ENCODE measurements around the gene MYCBP.

MYCBP gene

DNA sequence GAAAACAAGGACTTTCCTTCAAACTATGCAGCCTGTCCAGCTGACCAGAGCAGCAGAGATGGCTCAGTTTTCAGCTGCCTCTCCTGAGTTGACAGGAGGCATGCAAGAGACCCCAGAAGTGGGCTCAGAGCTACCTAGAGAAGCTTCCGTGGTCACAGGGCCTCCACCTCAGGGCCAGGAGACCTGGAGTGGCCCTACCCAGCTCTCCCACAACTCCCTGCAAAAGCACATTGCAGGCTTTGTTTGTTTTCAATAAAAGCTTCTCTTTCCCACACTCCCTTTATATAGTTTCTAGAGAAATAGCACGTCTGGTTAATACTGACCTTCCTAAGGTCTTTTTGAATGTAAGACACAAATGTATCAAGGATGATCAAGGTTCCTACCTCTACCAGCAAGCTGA is 53.6 kb downstream of the MYCBP start:
- DNase-seq (ENCODE audit: low spot score): no peak

DNA sequence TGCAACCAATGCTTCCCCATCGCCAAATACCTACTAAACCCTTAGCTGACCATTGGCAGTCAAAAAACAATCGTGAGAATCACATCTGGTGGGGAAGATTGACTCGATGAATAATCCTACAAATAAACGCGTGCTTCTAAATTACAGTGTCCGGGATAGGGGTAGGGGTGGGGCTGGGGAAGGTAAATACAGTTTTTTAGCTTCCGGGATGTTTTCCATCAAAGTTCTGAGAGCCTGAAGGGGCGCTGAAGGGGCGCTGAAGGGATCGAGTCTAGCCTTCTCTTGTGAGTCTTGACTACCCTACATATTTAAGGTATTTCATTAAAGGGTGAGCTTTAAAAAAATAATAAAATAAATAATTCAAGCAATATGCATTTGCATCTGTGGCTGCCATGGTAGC is 54.1 kb downstream of the MYCBP start:
- DNase-seq (ENCODE audit: low spot score): no peak

DNA sequence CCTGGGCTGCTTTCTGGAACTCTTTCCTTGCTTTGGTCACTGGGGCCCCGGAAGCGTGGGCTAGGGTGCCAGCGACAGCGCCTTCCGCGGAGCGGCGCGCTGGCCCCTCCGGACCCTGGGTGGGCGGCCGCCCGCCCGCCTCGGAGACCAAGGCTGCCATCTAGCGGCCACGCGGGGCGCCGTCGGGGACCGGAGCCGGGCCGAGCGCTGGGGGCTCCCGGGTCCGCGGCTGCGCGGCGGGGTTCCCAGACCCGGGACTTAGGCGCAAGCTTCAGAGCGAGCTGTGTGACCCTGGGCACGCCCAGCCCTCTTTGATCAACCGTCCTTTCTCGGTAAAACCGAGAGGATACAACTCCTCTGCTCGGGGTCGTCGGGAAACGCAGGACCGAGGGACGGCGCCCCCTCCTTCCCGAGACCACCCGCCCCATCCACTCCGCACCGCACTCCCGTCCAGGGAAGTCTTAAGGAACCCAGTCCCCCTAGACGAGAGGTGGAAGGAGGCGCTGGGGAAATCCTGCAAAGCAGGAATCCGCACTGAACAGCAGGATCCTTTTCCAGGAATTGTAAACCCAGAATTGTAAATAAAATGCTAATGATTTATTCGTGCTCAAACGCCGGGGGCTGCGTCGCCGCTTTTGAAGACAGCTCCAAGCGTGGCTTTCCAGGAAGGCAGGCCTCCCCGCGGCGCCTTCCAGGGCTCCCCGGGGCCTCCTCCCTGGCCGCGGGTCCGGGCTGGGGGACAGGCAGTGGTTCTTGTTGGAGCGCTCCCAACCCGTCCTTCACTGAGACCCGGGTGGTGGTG is 54.8 kb downstream of the MYCBP start:
- peak; percentile 80 for DNase-seq (ENCODE audit: low spot score)

DNA sequence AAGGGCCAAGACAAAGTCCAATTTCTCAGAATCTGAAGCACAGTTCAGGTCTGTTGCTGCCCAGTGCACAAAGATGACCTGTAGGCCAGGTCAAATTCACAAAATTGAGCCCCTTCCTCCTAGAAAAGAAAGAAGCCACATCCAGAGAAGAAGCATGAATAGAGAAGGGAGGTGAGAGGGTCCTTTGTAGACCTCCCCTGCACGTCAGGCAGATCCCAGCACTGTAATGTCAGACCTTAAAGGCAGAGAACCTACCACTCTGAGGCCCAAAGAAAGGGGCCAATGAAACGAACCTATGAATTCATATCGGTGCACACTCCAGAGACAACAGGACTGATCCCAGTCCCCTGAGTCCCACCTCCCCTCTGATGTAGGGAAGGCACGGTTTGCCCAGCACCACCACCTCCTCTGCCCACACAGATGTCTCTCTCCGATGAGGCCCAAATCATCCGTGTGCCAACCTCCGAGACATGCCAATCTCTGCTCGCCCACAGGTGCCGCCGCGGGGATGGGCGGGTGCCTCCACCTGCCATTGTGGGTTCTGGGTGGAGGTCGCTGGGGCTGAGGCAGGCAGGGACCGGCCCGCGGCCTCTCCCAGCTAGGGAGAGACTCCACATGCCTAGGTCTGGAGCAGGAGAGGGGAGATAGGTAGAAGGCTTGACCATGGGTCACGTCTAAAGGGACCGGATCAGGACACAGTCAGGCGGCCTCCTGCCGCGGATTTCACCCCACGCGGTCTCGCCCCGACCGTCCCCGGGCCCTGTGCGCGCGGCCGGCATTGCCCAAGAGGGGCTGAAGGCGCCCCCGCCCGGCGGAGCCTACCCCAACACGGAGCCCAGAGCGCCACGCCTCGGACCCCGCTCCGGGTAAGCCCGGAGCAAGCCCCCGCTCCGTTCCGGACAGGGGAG is 55.6 kb downstream of the MYCBP start:
- DNase-seq (ENCODE audit: low spot score): no peak

DNA sequence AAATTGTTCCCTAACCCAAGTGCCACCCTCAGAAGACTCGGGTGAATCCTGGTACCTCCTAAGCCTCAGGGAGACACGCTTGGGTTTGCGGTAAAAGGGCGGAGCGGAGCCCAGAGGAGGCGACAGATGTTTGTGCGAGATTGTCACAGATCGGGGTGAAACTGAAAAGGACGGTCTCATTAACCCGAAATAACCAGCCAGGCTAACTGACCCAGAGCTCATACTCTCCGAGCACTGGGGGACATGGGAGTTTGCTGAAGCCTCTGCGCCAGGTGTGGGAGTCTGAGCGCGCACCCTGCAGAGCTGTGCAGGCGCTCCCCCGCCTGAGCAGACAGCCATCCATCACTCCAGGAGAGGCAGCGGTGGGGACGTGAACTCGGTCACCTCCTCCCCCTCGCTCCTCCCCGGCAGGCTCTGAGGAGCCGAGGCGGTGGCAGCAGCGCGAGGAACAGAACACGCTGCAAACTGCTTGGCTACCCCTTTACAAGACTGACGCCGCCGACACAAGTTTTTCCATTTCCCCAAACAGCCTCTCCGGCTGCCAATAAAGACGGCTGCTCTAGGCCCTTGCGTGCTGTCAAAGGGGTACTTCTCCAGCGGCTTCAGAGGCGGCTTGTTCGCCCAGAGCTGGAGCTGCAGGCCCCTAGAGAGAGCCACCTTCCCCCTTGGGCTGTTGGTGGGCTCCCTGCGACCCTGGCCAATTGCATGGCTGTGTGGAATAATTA is 57.1 kb downstream of the MYCBP start:
- no peak for DNase-seq (ENCODE audit: low spot score)

DNA sequence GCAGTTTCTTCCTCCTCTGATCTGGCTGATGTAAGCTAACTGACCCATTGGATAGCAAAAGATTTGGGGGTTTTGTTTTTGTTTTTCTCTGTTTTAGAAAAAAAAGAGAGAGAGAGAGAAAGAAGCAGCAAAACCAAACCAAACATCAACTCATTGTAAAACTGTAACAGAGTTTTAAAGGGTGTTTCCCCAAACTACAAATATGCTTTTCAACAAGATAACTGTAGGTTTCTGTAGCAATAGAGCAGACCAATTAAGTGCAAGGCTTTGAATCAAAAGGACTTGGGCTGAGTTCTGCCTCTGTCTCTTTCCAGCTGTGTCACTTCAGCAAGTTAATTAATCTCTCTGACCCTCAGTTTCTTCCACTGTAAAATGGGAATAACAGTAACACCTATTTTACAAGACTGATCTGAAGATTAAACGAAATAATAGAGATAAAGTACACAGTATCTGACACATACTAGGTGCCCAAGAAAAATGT is 58.1 kb downstream of the MYCBP start:
- no peak for DNase-seq (ENCODE audit: low spot score)

DNA sequence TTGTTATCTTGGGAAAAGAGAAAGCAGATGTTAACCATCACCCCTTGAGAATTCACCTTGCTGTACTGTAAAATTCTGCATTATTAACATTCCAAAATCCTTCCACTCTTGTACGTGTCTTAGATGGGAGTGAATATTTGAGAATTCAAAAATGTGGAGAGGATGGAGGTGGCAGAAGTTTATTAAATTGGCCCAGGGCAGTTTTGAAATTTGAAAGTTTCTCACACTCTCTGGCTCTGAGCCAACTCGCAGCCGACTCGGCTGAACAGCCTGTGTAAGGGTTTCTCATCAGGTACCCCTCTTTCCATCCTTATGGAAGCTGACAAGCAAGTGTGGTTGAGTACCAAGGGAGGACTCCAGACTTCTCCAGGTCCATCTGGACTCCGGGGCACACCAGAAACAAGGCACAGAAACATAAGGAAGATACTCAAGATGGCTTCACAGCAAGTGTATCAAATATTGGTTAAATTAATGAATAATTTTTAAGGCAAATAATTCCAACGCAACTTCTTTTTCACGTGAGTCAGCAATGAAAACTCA is 58.6 kb downstream of the MYCBP start:
- no peak for DNase-seq (ENCODE audit: low spot score)

DNA sequence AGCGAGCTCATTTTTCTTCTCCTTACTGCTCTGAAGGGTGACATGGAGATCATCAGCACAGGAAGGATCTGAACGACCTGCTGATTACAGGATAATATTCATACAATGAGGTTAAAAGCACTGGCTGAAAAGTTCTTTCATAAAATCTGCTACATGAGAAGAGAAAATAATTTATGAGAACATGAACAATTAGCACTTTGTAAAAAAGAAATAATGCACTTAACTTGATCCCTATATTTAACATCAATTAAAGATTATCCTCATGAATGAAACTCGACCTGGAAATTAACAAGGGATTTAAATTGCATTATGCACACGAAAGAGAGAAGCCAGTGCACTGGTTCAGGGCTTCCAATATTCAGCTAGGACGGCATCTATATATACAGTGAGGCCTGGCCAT is 60.2 kb downstream of the MYCBP start:
- no peak for DNase-seq (ENCODE audit: low spot score)
